Neuronal stem cell (in vitro differentiated cells): Measurements from ENCODE around the gene RBP5.

Source experiments
- DNase-seq: peaks from one replicate; pipeline ENCODE4 v3.0.0-alpha.2; 2013; ENCODE audit warnings: low spot score
- H2AFZ ChIP-seq: one replicate; pipeline ENCODE4 v1.6.1; 2013; ENCODE audit warnings: mild to moderate bottlenecking, low read length, inconsistent platforms
- H2AK5ac ChIP-seq: 2 replicates; pipeline ENCODE4 v1.6.1; 2013; ENCODE audit warnings: low read depth, mild to moderate bottlenecking, inconsistent platforms, low read length, moderate library complexity, mixed read lengths
- H2BK120ac ChIP-seq: 2 replicates; pipeline ENCODE4 v1.6.1; 2013; ENCODE audit warnings: low read depth, mild to moderate bottlenecking, inconsistent platforms, low read length, moderate library complexity, mixed read lengths
- H2BK12ac ChIP-seq: one replicate; pipeline ENCODE4 v1.6.1; 2013; ENCODE audit warnings: low read length, inconsistent platforms
- H2BK15ac ChIP-seq: 2 replicates; pipeline ENCODE4 v1.6.1; 2013; ENCODE audit warnings: mild to moderate bottlenecking, low read length, inconsistent platforms, mixed read lengths
- H2BK5ac ChIP-seq: one replicate; pipeline ENCODE4 v1.6.1; 2013; ENCODE audit warnings: inconsistent platforms, mild to moderate bottlenecking, low read length, moderate library complexity
- H3K14ac ChIP-seq: one replicate; pipeline ENCODE4 v1.6.1; 2013; ENCODE audit warnings: low read length, inconsistent platforms
- H3K18ac ChIP-seq: 2 replicates; pipeline ENCODE4 v1.6.1; 2013; ENCODE audit warnings: low read length, inconsistent platforms
- H3K23ac ChIP-seq: 2 replicates; pipeline ENCODE4 v1.6.1; 2013; ENCODE audit warnings: low read depth, mild to moderate bottlenecking, mixed read lengths, low read length, inconsistent platforms; ENCODE audit not compliant: poor library complexity
- H3K27ac ChIP-seq: replicated peaks from 3 replicates; pipeline ENCODE4 v1.5.1; 2013; ENCODE audit warnings: low read length, inconsistent platforms
- H3K27me3 ChIP-seq, 3 experiments: 2 replicates each; pipeline ENCODE4 v1.6.1; 2013; ENCODE audit warnings: low read length in 3 of 3, mild to moderate bottlenecking in 2 of 3, inconsistent platforms in 1 of 3, low read depth in 1 of 3, mixed read lengths in 1 of 3, moderate library complexity in 1 of 3; ENCODE audit not compliant: control insufficient read depth in 3 of 3, insufficient read depth in 3 of 3
- H3K36me3 ChIP-seq, 2 donors: replicated peaks in 1 of 2; 2 replicates each; pipeline ENCODE4 v1.6.1; 2013; ENCODE audit warnings: low read length in 2 of 2; ENCODE audit not compliant: control insufficient read depth in 2 of 2, insufficient read depth in 2 of 2
- H3K4ac ChIP-seq: 2 replicates; pipeline ENCODE4 v1.6.1; 2013; ENCODE audit warnings: inconsistent platforms, mild to moderate bottlenecking, low read length, moderate library complexity
- H3K4me1 ChIP-seq, 2 donors: 1 replicate in 1 of 2; 2 replicates in 1 of 2; pipeline ENCODE4 v1.6.1; 2013; ENCODE audit warnings: low read length in 2 of 2, low read depth in 1 of 2; ENCODE audit not compliant: control insufficient read depth in 2 of 2, insufficient read depth in 1 of 2
- H3K4me2 ChIP-seq: one replicate; pipeline ENCODE4 v1.6.1; 2013; ENCODE audit warnings: mild to moderate bottlenecking, low read length, inconsistent platforms; ENCODE audit not compliant: insufficient read depth, poor library complexity, severe bottlenecking
- H3K4me3 ChIP-seq, 2 donors: 2 replicates each; pipeline ENCODE4 v1.5.1; 2013; ENCODE audit warnings: low read length in 2 of 2, mild to moderate bottlenecking in 2 of 2, inconsistent platforms in 1 of 2, moderate library complexity in 1 of 2
- H3K79me1 ChIP-seq: one replicate; pipeline ENCODE4 v1.6.1; 2013; ENCODE audit warnings: low read depth, mild to moderate bottlenecking, inconsistent platforms, low read length, moderate library complexity
- H3K9ac ChIP-seq: one replicate; pipeline ENCODE4 v1.6.1; 2013; ENCODE audit warnings: mild to moderate bottlenecking, low read depth, low read length, inconsistent platforms; ENCODE audit not compliant: poor library complexity
- H3K9me3 ChIP-seq, 2 donors: replicated peaks in 1 of 2; 2 replicates each; pipeline versions ENCODE3 to v1.6.1; 2013; ENCODE audit warnings: low read length in 2 of 2, mild to moderate bottlenecking in 2 of 2, inconsistent platforms in 1 of 2, low read depth in 1 of 2, mixed read lengths in 1 of 2, moderate library complexity in 1 of 2; ENCODE audit not compliant: control insufficient read depth in 2 of 2, insufficient read depth in 1 of 2
- H4K8ac ChIP-seq: one replicate; pipeline ENCODE4 v1.6.1; 2013; ENCODE audit warnings: low read depth, mild to moderate bottlenecking, inconsistent platforms, low read length, moderate library complexity
- H4K91ac ChIP-seq: one replicate; pipeline ENCODE4 v1.6.1; 2013; ENCODE audit warnings: low read length, low read depth, mild to moderate bottlenecking, inconsistent platforms; ENCODE audit not compliant: poor library complexity
- WGBS, 2 donors: extraction: QIAGEN DNeasy Blood & Tissue Kit; methylation state at CpG; one replicate each; pipeline ENCODE4 v1.1.7; 2013; ENCODE audit warnings: missing lambda C conversion rate in 2 of 2, mixed read lengths in 1 of 2; ENCODE audit not compliant: insufficient read length in 2 of 2, insufficient replicate concordance in 1 of 2; ENCODE audit errors: extremely low coverage in 2 of 2; 5-methylcytosine and 5-hydroxymethylcytosine counted together

RBP5 gene

GRCh38 chr12:7134396-7135166, 5.9 kb upstream of the RBP5 start:
- Histone ChIP-seq H3K4me3 (no peak overlapping the region), H3K79me1 (no peaks in the 10 kb centered on the region), H2BK15ac (no peak overlapping the region), H3K23ac (no peak overlapping the region), H4K91ac (no peak overlapping the region), H2BK12ac (no peak overlapping the region), H3K18ac (no peak overlapping the region), H2AFZ (no peak overlapping the region), H3K27me3 (peaks cover 0 to 4% (median 0%) of the 10 kb centered on the region in 3 experiments), H3K36me3 (peaks cover 29 to 59% of the 10 kb centered on the region in 2 donors), H4K8ac (no peak overlapping the region), H3K4me1 (peaks cover 9 to 19% of the 10 kb centered on the region in 2 donors), H2BK120ac (no peak overlapping the region), H3K27ac (no peak overlapping the region), H3K4me2 (no peak overlapping the region), H3K9me3 (no peaks in the 10 kb centered on the region), H3K9ac (no peak overlapping the region), H2AK5ac (no peak overlapping the region), H3K4ac (no peak overlapping the region), H2BK5ac (no peak overlapping the region), H3K14ac (no peak overlapping the region)
- WGBS, 2 donors: no CpG with 5 or more reads among the region's 12 CpGs
- no peak for DNase-seq

GRCh38 chr12:7131502-7131866, 2.8 kb upstream of the RBP5 start:
- Histone ChIP-seq H3K36me3 (peaks cover 18 to 35% of the 10 kb centered on the region in 2 donors), H2BK120ac (no peak overlapping the region), H2BK12ac (peak overlapping the region; percentile 82), H2AFZ (peak overlapping the region; percentile 98), H3K27me3 (peaks cover 0 to 20% (median 0%) of the 10 kb centered on the region in 3 experiments), H3K23ac (no peak overlapping the region), H3K4ac (no peak overlapping the region), H2BK5ac (no peak overlapping the region), H3K9me3 (no peaks in the 10 kb centered on the region), H3K4me3 (peak overlapping the region; percentile 89), H3K14ac (peak overlapping the region; percentile 75), H3K4me2 (peak overlapping the region; percentile 97), H2AK5ac (peak overlapping the region; percentile 97), H4K91ac (no peak overlapping the region), H3K9ac (peak overlapping the region; percentile 66), H3K27ac (no peak overlapping the region), H3K79me1 (no peaks in the 10 kb centered on the region), H3K4me1 (peaks cover 9 to 20% of the 10 kb centered on the region in 2 donors), H3K18ac (peak overlapping the region; percentile 41), H4K8ac (no peak overlapping the region), H2BK15ac (no peak overlapping the region)
- no peak for DNase-seq
- no CpG with 5 or more reads among the region's 7 CpGs for WGBS, 2 donors

- Histone ChIP-seq H2AK5ac (no peak overlapping the region), H3K9ac (peak overlapping the region; percentile 91), H2BK5ac (no peak overlapping the region), H4K91ac (no peak overlapping the region), H3K4ac (no peak overlapping the region), H3K18ac (peak overlapping the region; percentile 90), H2BK15ac (peak overlapping the region; percentile 69), H3K27me3 (peaks cover 0 to 20% (median 0%) of the 10 kb centered on the region in 3 experiments), H2AFZ (peak overlapping the region; percentile 98), H3K14ac (no peak overlapping the region), H2BK12ac (no peak overlapping the region), H4K8ac (no peak overlapping the region), H3K27ac (no peak overlapping the region), H3K9me3 (no peaks in the 10 kb centered on the region), H3K23ac (no peak overlapping the region), H3K79me1 (no peaks in the 10 kb centered on the region), H3K4me1 (peaks cover 9 to 20% of the 10 kb centered on the region in 2 donors), H2BK120ac (no peak overlapping the region), H3K4me3 (peak overlapping the region; percentile 89), H3K36me3 (peaks cover 13 to 30% of the 10 kb centered on the region in 2 donors), H3K4me2 (peak overlapping the region; percentile 97)
- WGBS, 2 donors: no CpG with 5 or more reads among the region's 32 CpGs
- no peak for DNase-seq
Observed at GRCh38 chr12:7130701-7131501, 2.2 kb upstream of the RBP5 start.
